Neural cell (in vitro differentiated cells): ENCODE results near the gene PLA2G2F. TPM values are rescaled to one million over a fixed set of nuclear protein-coding genes. Genes with fewer than 3 reads are reported as not detected.

Source experiments
- H2AFZ ChIP-seq: fragments of 200-600, 300-800 bp; sonication (generic), shearing (Covaris generic); 2 replicates; pipeline ENCODE4 v1.6.0; 2014; ENCODE audit warnings: low read depth, mild to moderate bottlenecking, antibody characterized with exemption, low read length, moderate library complexity
- H3F3A ChIP-seq: fragments of 200-600 bp; shearing (Covaris generic); 2 replicates; pipeline ENCODE4 v1.6.1; 2016; ENCODE audit warnings: mild to moderate bottlenecking, moderate library complexity, mixed read lengths, antibody characterized with exemption, low read length; ENCODE audit not compliant: insufficient read depth, poor library complexity, severe bottlenecking
- H3K27ac ChIP-seq: fragments of 200-600, 300-800 bp; sonication (generic), shearing (Covaris generic); 2 replicates; pipeline ENCODE4 v1.5.1; 2014; ENCODE audit warnings: mild to moderate bottlenecking, low read length, moderate library complexity
- H3K27me3 ChIP-seq: fragments of 300-800, 200-600 bp; sonication (generic), shearing (Covaris generic); 2 replicates; pipeline ENCODE4 v1.6.0; 2014; ENCODE audit warnings: mild to moderate bottlenecking, low read depth, low read length, moderate library complexity; ENCODE audit not compliant: insufficient read depth
- H3K36me3 ChIP-seq: fragments of 300-800, 200-600 bp; sonication (generic), shearing (Covaris generic); 2 replicates; pipeline ENCODE4 v1.5.1; 2014; ENCODE audit warnings: mild to moderate bottlenecking, antibody characterized with exemption, low read length, moderate library complexity; ENCODE audit not compliant: insufficient read depth
- H3K4me2 ChIP-seq: fragments of 300-800, 200-600 bp; sonication (generic), shearing (Covaris generic); 2 replicates; pipeline ENCODE4 v1.6.0; 2014; ENCODE audit warnings: mild to moderate bottlenecking, low read length
- H3K4me3 ChIP-seq: fragments of 300-800, 200-600 bp; sonication (generic), shearing (Covaris generic); 2 replicates; pipeline ENCODE4 v1.5.1; 2014; ENCODE audit warnings: mild to moderate bottlenecking, low read length, moderate library complexity
- H3K79me2 ChIP-seq: fragments of 200-600 bp; shearing (Covaris generic); replicated peaks from 2 replicates; pipeline ENCODE4 v1.6.0; 2014; ENCODE audit warnings: mild to moderate bottlenecking, low read length, moderate library complexity; ENCODE audit not compliant: insufficient read depth
- H3K9ac ChIP-seq: fragments of 300-800, 200-600 bp; sonication (generic), shearing (Covaris generic); 2 replicates; pipeline ENCODE4 v1.6.1; 2016; ENCODE audit warnings: mild to moderate bottlenecking, low read length, mixed read lengths
- H3K9me2 ChIP-seq: fragments of 200-600 bp; shearing (Covaris generic); 2 replicates; pipeline ENCODE4 v1.6.1; 2016; ENCODE audit warnings: mild to moderate bottlenecking, low read length, mixed read lengths; ENCODE audit not compliant: insufficient read depth
- H3K9me3 ChIP-seq: fragments of 200-600, 300-800 bp; sonication (generic), shearing (Covaris generic); 2 replicates; pipeline ENCODE4 v1.6.1; 2016; ENCODE audit warnings: mild to moderate bottlenecking, mixed run types, low read length, moderate library complexity, mixed read lengths
- H4K20me1 ChIP-seq: fragments of 200-600 bp; shearing (Covaris generic); 2 replicates; pipeline ENCODE4 v1.6.1; 2016; ENCODE audit warnings: mild to moderate bottlenecking, mixed run types; ENCODE audit not compliant: insufficient read depth
- CTCF ChIP-seq: fragments of 450-650 bp; IDR thresholded peaks from 2 replicates; pipeline ENCODE4 v1.5.1; 2014; ENCODE audit warnings: antibody characterized with exemption, mild to moderate bottlenecking, moderate library complexity; ENCODE audit not compliant: poor library complexity, severe bottlenecking
- EP300 ChIP-seq: fragments of 450-650 bp; conservative IDR thresholded peaks from 2 replicates; pipeline ENCODE4 v1.6.1; 2014; ENCODE audit warnings: antibody characterized with exemption, mild to moderate bottlenecking, moderate library complexity; ENCODE audit not compliant: poor library complexity, severe bottlenecking
- EZH2 ChIP-seq: fragments of 200-600, 300-800 bp; shearing (Covaris generic), sonication (generic); IDR thresholded peaks from 2 replicates; pipeline ENCODE4 v1.6.1; 2014; ENCODE audit warnings: antibody characterized with exemption, low read length, borderline replicate concordance, mild to moderate bottlenecking; ENCODE audit not compliant: insufficient read depth, poor library complexity, severe bottlenecking
- MXI1 ChIP-seq: fragments of 450-650 bp; conservative IDR thresholded peaks from 2 replicates; pipeline ENCODE4 v1.6.1; 2014; ENCODE audit warnings: antibody characterized with exemption, mild to moderate bottlenecking; ENCODE audit not compliant: poor library complexity, severe bottlenecking
- POLR2AphosphoS5 ChIP-seq: IDR thresholded peaks from 2 replicates; pipeline ENCODE4 v1.6.1; 2012
- RAD21 ChIP-seq: fragments of 450-650 bp; conservative IDR thresholded peaks from 2 replicates; pipeline ENCODE4 v1.6.1; 2014; ENCODE audit warnings: antibody characterized with exemption, mild to moderate bottlenecking, moderate library complexity
- REST ChIP-seq: IDR thresholded peaks from 2 replicates; pipeline ENCODE4 v1.6.1; 2012; ENCODE audit warnings: borderline replicate concordance
- SMC3 ChIP-seq: fragments of 450-650 bp; conservative IDR thresholded peaks from 2 replicates; pipeline ENCODE4 v1.6.1; 2014; ENCODE audit warnings: antibody characterized with exemption, mild to moderate bottlenecking, moderate library complexity; ENCODE audit not compliant: poor library complexity
- TAF1 ChIP-seq: IDR thresholded peaks from 2 replicates; pipeline ENCODE4 v1.6.1; 2012; ENCODE audit warnings: low read depth
- polyA plus RNA-seq: library from polyadenylated mRNA; depleted of rRNA; stranded (reverse); fragments of >200 nt; gene quantifications from 2 replicates; pipeline ENCODE4 v1.2.3, GENCODE V29; 2014

The PLA2G2F gene
- polyA plus RNA-seq, 1 donor from 2014 or later = not detected

GRCh38 chr1:20138346-20138745 is 777 bp upstream of the PLA2G2F start:
- Histone ChIP-seq H3F3A (no peaks in the 10 kb centered on the region), H4K20me1 (no peaks in the 10 kb centered on the region), H3K79me2 (no peaks in the 10 kb centered on the region), H3K36me3 (no peaks in the 10 kb centered on the region), H3K9ac (no peak overlapping the region), H3K4me2 (no peak overlapping the region), H3K27ac (no peak overlapping the region), H2AFZ (no peak overlapping the region), H3K9me2 (no peaks in the 10 kb centered on the region), H3K9me3 (no peaks in the 10 kb centered on the region), H3K4me3 (no peak overlapping the region), H3K27me3 (no peaks in the 10 kb centered on the region)
- TF ChIP-seq POLR2AphosphoS5 (no peak), TAF1 (no peak), SMC3 (no peak), REST (no peak), RAD21 (no peak), EP300 (no peak), MXI1 (no peak)

GRCh38 chr1:20139776-20140612 is 871 bp downstream of the PLA2G2F start:
- Histone ChIP-seq H3K36me3 (no peaks in the 10 kb centered on the region), H3K9ac (no peak overlapping the region), H3K9me3 (no peaks in the 10 kb centered on the region), H2AFZ (no peak overlapping the region), H3K4me3 (no peak overlapping the region), H3K4me2 (no peak overlapping the region), H3K79me2 (no peaks in the 10 kb centered on the region), H3K9me2 (no peaks in the 10 kb centered on the region), H4K20me1 (no peaks in the 10 kb centered on the region), H3K27me3 (no peaks in the 10 kb centered on the region), H3K27ac (no peak overlapping the region), H3F3A (no peaks in the 10 kb centered on the region)
- TF ChIP-seq SMC3 (no peak), MXI1 (no peak), RAD21 (no peak), REST (no peak), EP300 (no peak), TAF1 (no peak), CTCF (no peak), POLR2AphosphoS5 (no peak), EZH2 (no peak)
